ENCODE measurements around the gene CLTA.

Gene CLTA, protein sequence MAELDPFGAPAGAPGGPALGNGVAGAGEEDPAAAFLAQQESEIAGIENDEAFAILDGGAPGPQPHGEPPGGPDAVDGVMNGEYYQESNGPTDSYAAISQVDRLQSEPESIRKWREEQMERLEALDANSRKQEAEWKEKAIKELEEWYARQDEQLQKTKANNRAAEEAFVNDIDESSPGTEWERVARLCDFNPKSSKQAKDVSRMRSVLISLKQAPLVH

DNA sequence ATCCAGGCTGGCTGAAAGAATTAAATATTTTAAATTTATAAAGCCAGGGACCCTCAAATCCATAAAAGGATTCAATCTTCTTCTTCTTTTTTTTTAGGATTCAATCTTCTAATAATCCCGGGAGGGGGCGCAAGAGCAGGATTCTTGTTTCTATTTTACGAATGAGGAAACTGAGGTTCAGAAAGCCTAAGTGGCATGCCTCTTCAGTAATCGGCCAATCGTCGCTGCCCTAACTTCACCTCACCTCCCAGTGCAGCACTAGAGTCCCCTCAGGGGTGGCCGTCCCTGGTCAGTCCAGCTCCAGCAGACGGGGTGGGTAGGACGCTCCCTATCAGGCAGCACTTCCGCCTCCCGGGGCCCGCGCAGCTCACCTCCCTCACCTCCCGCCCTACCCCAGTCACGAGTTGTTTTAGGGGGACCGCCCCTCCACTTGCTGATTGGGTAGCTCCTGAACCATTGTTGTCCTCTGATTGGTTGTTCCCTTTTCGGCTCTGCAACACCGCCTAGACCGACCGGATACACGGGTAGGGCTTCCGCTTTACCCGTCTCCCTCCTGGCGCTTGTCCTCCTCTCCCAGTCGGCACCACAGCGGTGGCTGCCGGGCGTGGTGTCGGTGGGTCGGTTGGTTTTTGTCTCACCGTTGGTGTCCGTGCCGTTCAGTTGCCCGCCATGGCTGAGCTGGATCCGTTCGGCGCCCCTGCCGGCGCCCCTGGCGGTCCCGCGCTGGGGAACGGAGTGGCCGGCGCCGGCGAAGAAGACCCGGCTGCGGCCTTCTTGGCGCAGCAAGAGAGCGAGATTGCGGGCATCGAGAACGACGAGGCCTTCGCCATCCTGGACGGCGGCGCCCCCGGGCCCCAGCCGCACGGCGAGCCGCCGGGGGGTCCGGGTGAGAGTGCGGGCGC, at the start of gene CLTA:
Gene CLTA (plus strand): TSS at position 534 of the 902 bp plus-strand sequence. CDS start 136 bp downstream, at position 670.
- peak; percentile 86 to 95 (median 94) for DNase-seq

DNA sequence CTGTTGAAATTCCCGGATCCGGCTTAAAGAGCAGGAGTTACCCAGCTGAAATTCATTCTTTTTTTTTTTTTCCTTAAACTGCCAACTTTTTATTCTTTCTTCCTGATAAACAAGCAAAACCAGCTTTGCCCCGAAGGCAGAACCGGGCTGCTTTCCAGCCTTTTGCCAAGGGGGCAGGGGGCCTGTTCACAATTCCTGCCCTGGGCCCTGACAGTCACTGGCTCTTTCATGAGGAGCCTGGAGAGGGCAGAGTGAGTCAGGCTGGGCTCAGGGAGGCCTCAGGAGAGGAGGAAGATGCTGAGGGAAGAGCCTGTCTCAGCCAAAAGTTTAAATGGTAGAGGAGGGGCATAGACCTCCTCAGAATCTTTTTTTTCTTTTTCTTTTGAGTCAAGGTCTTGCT, 49.4 kb upstream of the CLTA start:
- DNase-seq: no peak

DNA sequence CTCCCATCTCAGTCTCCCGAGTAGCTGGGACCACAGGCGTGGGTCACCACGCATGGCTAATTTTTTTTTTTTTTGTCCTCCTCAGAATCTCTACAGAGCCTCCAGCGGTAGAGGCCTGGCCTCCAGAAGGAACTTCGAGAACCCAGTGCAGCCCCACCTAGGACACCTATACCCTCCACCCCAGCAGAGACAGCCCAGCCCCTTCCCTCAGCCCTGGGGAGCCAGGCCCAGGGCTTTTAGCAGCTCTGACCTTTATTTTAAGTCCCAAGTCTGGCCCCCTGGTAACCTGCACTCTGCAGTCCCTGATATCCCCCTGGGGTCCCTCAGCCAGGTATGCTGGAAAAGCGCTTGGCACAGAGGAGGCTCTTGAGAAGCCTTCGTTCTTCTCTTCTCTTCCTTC, 49.0 kb upstream of the CLTA start:
- DNase-seq: no peak

DNA sequence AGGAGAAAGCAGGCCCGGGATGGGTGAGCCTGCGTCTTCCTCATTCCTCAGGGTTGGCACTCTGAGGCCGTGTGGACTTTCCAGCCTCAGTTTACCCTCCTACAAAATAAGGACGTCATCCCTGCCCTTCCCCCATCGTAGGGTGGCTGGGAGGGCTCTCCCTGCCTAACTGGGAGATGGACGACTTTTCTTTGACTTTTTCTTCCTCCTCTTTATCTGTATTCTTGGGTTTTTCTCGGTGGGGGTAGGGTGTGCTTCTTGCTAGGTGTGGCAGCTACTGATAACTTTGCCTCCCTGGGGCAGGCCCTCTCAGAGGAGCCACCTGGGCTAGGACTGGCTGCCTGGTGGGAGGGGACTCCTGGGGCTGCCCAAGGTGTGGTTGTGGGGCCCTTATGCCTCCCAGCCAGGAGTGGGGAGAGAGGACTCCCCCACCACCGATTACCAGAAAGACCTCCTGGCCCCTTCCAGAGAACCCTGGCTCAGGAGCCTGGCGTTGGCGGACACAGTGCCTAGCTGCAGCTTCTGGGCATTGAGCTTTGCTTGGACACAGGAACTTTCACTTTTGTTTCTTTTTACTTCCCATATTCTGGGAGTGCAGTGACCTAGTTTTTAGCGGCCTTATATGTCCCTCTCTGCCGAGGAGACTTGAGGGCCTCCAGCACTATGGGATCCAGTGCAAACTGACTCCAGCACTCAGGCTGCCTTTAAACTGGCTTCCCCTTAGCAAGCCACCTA, 48.0 kb upstream of the CLTA start:
- DNase-seq: no peak

DNA sequence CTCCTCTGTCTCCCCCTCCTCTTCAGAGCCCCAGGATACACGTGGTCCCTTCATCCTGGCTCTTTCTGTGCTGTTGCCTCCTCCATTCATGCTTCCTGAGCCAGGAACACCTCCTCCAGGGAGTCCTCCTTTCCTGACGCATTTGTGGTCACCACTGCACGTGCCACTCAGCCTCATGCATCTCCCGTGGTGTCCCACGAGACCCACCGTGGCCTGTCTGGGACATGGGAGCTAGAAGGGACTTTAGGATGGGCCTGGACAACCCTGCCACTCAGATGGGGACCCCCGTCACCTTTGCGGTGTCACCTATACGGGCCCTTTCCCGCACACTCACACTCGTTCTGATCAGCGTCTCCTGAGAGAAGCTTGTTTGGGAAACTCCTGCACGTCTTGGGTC, 47.5 kb upstream of the CLTA start:
- DNase-seq: no peak

DNA sequence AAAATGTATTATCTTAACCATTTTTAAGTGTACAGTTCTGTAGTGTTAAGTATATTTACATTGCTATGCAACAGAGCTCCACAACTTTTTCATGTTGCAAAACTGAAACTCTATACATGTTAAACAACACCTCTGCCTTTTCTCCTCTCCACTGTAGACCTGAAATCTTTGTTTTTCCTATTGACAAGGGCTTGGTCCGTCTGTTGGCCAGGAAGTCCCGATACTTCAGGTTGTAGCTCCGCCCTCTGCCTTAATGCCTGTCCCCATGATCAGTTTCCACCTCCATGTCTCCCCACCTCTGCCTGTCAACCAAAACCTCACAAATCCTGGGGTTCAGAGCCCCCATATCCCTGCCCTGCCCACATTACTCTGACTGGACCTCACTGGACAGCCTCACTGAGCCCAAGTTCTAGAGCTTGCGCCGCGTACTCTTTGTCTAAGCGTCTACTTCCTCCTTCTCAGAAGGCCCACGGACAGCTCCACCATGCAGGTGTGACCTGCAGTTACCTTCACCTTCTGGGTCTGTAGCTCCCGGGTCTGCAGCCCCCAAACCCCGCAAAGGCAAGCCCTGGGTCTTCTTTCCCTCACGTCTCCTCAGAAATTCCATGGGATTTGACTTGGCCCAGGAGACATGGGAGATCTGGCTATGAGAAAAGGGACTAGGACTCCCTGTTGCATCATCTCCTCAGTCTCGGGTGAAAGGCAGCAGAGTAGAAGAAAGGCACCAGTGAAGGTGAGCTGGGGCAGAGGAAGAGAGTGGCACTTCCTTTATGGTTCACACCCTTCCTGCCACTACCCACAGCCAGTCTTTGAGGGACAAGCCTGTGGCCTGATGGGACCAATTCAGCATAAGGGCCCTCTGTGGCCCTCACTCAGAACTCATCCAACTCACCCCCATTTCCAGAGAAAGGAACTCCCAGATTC, 46.1 kb upstream of the CLTA start:
- peak in 2 of 6 experiments; percentile 9 to 20 for DNase-seq

DNA sequence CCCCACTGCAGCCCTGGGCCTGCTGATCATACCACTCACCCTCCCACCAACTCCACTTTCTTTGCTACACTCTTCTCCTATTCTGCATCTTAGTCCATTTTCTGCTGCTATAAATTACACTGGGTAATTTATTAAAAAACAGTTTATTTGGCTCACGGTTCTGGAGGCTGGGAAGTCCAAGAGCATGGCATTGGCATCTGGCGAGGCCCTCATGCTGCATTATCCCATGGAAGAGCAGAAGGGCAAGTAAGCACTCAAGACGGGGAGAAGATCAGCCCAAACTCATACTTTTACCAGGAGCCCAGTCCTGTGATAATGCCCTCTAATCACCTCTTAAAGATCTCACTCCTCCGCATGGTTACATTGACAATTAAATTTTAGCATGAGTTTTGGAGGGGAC, 44.8 kb upstream of the CLTA start:
- no peak for DNase-seq

DNA sequence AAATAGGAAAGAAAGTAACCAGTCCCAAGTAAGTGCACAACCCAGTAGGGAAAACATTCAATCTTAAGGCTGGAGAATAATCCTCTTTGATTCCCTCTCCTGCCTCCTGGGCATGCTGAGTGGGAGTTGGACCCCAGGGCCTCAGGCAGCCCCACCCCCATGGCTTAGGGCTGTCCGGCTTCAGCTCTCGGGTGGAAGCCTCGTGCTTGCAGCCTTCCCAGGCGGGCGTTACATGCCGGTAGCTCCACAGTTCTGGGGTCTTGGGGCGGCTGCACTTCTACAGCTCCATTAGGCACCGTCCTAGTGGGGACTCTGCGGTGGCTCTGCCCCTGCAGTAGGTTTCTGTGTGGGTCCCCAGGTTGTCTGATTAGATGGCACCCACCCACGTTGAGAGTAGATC, 44.1 kb upstream of the CLTA start:
- DNase-seq: no peak

DNA sequence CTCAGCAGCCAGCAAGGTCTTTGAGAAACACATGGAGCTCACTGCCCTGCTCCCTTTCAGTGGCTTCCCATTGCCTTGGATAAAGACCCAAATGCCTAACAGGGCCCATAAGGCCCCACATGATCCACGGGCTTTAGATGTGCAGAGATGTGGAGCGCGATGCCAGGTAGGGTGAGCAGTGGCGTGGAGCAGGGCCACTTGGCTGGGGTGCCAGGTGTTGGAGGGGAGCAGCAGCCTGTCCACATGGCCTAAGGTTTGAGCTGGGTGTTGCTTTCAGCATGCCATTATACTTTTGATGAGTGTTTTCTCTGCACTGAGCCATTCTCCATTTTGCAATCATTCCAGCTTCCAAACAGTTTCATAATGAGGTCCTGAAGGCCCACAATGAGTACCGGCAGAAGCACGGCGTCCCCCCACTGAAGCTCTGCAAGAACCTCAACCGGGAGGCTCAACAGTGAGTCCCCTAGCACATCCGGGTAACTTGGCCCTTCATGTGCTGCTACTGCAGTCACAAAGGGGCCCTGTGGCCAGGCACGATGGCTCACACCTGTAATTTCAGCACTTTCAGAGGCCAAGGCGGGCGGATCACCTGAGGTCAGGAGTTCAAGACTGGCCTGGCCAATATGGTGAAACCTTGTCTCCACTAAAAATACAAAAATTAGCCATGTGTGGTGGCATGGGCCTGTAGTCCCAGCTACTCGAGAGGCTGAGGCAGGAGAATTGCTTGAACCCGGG, 43.1 kb upstream of the CLTA start:
- DNase-seq: no peak

DNA sequence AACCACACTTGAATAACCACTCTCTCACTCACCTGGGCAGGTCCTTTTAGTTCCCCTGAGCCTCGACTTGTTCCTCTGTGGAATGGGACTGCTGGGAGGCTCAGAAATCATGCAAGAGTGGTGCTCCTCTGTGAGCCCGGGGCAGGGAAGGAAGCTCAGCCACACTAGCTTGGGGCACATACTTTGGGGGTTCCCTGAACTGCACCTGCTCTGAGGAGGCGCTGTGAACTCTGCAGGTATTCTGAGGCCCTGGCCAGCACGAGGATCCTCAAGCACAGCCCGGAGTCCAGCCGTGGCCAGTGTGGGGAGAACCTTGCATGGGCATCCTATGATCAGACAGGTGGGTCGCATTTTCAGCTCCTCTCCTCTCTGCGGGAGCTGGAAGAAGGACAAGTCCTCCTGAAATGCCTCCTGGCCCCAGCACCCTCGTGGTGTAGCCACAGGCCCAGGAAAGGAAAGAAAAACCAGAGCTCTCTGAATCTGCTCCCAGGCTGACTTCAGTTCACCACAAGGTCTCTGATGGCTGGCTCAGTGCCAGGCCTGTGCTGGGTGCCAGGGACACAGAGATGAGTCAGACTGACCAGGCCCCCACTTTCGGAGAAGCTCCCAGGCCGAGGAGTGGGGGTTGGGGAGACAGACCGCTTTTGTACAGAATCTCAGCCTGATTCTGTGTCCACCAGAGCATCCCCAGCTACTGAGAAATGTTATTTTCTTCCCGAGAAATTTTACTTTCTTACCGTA, 42.2 kb upstream of the CLTA start:
- DNase-seq: peak in 2 of 6 experiments; percentile 4 to 21

DNA sequence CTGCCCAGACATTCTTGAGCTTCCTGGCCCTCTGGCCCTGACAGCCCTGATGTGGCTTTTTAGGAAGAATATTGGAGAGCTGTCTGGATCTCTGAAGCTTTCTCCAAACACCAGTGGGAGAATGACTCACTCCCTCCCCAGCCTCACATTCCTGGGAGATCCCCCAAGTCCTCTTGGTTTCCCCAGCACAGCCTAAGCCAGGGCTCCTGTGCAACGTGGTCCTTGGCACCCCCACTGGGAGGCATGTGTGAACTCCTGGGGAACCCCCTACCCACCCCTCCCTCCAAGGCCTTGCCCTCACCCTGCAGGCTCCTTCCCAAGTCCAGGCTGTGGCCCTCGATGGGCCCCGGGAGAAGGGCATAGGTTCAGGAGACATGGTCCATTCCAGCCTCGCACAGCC, 41.5 kb upstream of the CLTA start:
- no peak for DNase-seq

DNA sequence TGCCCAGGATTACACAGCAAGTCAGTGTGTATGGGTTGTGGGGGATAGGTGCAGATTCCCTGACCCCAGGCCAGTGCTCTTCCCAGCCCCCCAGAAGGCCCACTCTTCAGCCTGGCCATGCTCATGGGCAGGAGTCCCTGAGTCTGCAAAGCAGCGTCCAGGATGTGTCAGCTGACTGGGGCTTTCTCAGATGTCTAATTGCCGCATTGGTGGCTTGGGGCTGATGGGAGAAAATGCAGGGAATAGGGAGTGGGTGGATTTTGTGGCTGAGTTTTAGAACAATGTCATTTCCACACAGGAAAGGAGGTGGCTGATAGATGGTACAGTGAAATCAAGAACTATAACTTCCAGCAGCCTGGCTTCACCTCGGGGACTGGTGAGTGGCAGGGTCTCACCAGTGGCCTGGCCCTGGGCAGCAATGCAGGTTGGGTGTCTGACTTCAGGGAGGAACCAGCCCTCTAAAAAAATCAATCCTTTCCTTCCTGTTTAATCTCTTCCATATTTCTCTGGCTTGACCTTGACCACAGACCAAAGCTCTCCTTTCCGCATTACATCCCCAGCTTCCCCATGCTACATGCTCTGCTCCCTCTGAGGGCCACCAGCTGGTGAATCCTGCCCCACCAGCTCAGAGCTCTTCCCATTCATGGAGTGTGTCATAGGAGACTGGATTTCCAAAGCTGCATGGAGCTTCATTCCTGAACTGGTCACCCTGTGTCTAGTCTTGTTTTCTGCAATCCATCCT, 40.0 kb upstream of the CLTA start:
- no peak for DNase-seq

DNA sequence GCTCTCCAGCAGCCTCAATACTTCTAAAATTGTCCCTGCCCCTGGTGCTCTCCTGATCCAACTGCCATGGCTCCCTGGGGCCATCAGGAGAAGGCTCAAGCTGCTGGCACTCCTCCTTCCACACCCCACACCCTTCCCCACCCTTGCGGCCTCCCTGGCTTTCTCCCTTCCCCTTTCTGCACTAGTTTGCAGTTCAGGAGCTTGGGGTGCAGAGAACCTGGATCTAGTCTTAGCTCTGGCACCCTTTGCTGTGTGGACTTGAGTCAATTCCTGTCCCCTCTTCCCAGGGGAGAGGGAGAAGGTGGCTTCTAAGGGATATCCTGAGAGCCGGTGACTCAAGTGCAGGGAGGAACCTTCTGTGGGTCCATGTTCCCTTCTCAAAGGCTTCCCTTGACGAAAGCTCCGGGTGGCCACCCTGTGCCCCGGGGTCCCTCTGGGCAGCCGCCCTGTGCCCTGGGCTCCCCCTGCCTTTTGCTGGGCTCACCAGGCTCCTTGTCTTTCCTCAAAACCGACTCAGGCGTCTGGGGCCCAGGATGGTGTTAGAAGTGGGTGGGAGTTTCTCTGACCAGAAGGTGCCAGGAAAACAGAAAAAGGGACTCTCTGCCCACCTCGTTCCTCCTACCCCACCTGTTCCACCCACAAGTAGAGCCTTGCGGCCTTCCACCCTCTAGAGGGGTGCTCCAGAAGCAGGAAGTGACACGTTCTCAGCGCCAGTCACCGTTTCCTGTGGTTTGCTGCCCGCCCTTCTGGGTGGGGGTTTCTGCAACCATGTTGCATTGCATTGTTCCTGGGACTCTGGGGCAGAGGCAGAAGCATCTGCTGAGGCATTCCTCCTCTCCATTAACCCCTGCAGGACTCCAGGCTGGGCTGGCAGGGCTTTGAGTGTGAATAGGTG, 39.2 kb upstream of the CLTA start:
- peak; percentile 71 to 88 (median 80) for DNase-seq

DNA sequence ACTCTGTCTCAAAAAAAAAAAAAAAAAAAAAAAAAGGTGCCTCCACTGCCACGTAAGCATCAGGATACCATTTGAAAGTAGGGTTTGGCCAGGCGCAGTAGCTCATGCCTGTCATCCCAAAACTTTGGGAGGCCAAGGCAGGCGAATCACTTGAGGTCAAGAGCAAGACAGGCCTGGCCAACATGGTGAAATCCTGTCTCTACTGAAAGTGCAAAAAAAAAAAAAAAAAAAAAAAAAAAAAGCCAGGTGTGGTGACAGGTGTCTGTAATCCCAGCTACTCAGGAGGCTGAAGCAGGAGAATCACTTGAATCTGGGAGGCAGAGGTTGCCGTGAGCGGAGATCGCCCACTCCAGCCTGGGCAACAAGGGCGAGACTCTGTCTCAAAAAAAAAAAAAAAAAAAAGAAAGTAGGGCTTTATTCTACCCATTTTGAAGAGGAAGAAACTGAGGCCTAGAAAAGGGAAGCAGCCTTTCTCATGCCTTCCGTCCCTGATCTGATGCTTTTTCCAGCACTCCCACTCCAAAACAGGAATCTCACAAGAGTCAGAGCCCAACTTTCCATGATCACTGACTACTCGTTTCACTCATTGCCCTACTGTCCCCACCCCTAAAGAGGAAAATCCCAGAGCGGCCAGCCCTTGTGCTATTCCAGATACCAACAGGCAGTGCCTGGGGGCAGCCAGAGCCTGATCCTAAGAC, 37.8 kb upstream of the CLTA start:
- DNase-seq: no peak

DNA sequence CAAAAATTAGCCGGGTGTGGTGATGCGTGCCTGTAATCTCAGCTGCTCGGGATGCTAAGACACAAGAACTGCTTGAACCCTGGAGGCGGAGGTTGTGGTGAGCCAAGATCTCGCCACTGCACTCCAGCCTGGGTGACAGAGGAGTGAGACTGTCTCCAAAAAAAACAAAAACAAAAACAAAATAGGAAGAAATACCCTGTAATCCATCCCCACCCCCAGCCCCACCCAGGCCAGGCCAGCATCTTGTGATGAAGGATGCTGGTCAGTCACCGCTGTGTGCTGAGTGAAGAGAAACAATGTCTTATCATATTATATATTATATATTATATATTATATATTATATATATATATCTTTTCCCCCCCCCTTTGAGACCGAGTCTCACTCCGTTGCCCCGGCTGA, 37.0 kb upstream of the CLTA start:
- no peak for DNase-seq

DNA sequence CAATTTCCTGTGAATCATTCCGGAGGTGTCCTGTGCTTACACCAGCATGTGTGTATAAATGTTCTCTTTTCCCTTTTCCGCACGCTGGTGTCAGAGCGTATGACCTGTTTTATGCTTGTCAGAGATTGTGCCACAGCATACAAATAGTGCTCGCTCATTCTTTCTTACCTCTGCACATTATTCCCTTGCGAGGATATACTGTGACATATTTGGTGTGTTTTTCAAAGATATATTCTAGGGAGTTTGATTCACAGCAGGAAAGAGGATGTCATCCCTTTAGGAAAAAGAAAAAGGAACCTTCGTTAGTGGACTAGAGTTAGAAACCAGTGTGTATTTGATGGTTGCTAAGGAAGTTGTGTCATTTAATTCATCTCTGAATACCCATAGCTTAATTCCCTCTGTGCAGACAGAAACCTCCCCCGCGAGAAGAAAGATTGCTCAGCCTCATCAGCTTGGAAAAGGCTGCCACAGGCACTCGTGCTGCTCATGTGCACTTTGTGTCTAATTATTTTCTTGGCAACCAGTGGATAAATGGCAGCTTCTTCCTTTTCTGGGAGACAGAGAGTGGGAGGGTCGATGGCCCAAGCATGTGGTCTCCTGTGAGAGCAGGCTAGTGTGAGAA, 36.3 kb upstream of the CLTA start:
- no peak for DNase-seq

DNA sequence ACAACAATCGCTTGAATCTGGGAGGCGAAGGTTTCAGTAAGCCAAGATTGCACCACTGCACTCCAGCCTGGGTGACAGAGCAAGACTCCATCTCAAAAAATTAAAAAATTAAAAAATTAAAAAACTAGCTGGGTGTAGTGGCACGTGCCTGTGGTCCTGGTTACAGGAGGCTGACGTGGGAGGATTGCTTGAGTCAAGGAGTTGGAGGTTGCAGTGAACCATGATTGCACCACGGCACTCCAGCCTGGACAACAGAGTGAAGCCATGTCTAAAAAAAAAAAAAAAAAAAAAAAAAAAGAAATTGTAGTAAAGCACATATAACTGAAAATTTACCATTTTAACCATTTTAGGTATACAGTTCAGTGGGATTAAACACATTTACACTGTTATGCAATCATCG, 34.6 kb upstream of the CLTA start:
- DNase-seq: no peak

DNA sequence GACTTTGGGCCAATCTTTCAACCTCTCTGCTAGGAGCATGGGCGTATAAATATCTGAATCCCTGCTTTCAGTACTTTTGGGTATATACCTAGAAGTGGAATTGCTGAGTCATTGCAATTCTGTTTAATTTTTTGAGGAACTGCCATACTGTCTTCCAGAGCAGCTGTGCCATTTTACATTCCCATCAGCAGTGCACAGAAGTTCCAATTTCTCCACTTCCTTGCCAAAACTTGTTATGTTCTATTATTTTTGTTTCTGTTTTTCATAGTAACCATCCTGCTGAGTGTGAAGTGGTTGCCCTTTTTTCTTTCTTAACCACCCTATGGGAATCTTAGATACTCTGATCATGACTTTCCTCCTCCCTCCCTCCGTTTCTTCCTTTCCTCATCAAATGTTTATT, 32.6 kb upstream of the CLTA start:
- no peak for DNase-seq

Data from stimulated activated naive CD4-positive, alpha-beta T cell (primary cell).